ENCODE measurements around the gene EEF1G.

DNA sequence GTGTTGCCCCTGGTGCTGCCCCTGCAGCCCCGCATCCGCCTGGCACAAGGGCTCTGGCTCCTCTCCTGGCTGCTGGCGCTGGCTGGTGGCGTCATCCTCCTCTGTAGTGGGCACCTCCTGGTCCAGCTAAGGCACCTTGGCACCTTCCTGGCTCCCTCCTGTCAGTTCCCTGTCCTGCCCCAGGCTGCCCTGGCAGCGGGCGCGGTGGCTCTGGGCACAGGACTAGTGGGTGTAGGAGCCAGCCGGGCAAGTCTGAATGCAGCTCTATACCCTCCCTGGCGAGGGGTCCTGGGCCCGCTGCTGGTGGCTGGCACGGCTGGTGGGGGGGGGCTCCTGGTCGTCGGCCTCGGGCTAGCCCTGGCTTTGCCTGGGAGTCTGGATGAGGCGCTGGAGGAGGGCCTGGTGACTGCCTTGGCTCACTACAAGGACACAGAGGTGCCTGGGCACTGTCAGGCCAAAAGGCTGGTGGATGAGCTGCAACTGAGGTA lies 39.6 kb upstream of the EEF1G start:
- TF ChIP-seq PKNOX1 (IDR thresholded peaks at IDR 0.05) (no peak), CTBP1 (IDR thresholded peaks at IDR 0.05; ENCODE audit: borderline replicate concordance) (no peak), SUZ12 (IDR thresholded peaks at IDR 0.05) (no peak), ELF4 (IDR thresholded peaks at IDR 0.05) (no peak), ARNT (IDR thresholded peaks at IDR 0.05) (no peak), NFRKB (IDR thresholded peaks at IDR 0.05) (no peak), FOXM1 (IDR thresholded peaks at IDR 0.05; ENCODE audit: borderline replicate concordance) (no peak), ZNF384 (IDR thresholded peaks at IDR 0.05) (no peak), TARDBP (IDR thresholded peaks at IDR 0.05) (no peak), FOXK2 (IDR thresholded peaks at IDR 0.05) (no peak), SP1 (IDR thresholded peaks at IDR 0.05) (no peak)
